Activated T-helper 2 cell treated with anti-CD3 and anti-CD28 coated beads, Interferon-gamma antibody, Interleukin-2, Interleukin-4, amounts not matched to agents 10 μg/mL and 5 μg/mL and 100 μg/mL, durations not matched to agents 14 hours and 24 hours and 36 hours (primary cell): ENCODE results near the gene CTDSPL2. TPM values are rescaled to one million over a fixed set of nuclear protein-coding genes. Genes with fewer than 3 reads are reported as not detected.
"Not testable (repeated sequence)": the region's sequence is repeated elsewhere in the genome, so short reads cannot be mapped to it uniquely, and the experiment has no call there.

Source experiments
- DNase-seq: peaks from one replicate; pipeline ENCODE4 v3.0.0; 2021; ENCODE audit warnings: low spot score
- H3K27ac Mint-ChIP-seq: one replicate; pipeline ENCODE4 v1.8.0; 2021; ENCODE audit warnings: mixed read lengths
- H3K27me3 Mint-ChIP-seq: one replicate; pipeline ENCODE4 v1.8.0; 2021; ENCODE audit warnings: low read depth, mixed read lengths
- H3K36me3 Mint-ChIP-seq: one replicate; pipeline ENCODE4 v1.8.0; 2021; ENCODE audit warnings: low read depth, mixed read lengths
- H3K4me1 Mint-ChIP-seq: one replicate; pipeline ENCODE4 v1.8.0; 2021; ENCODE audit warnings: low read depth, mixed read lengths
- H3K4me3 Mint-ChIP-seq: one replicate; pipeline ENCODE4 v1.8.0; 2021; ENCODE audit warnings: low read depth, mild to moderate bottlenecking, moderate library complexity, mixed read lengths
- H3K9me3 Mint-ChIP-seq: one replicate; pipeline ENCODE4 v1.8.0; 2021; ENCODE audit warnings: mixed read lengths
- intact Hi-C: fragments of 100-400 bp; cut with micrococcal nuclease; formaldehyde crosslinking; loops from one replicate; pipeline ENCODE4 v1.15.1; 2023
- total RNA-seq: library from RNA; stranded (reverse); gene quantifications from 2 replicates; pipeline ENCODE4 v1.2.3, GENCODE V29; 2022

The CTDSPL2 gene
- total RNA-seq, 1 donor from 2014 or later = 69.6 TPM

DNA sequence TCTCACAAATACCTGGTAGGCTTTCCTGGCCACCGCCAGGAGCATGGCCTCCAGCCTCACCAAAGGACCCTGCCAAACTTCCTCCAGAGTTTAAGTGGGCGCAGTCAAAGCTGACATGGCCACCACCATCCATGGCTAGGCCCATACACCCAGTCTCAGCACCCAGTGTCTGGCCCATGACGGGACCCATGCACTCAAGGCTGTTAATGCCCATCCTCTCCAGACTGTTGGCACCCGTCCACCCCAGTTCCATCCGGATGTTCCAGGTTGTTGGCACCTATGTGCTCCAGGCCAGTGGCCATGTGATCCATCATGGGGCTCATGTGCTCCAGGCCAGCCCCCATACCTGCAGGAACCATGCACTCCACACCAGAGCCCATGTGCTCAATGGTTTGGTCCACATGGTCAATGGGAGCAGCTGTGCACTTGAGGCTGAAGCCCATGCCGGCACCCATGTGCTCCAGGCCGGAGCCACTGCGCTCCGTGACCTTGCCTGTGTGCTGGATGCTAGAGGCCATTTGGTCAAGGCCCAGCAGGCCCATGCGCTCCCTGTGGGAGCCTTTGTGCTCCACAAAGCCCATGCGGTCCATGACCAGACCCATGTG is 20.4 kb downstream of the CTDSPL2 start:
- no peaks in the 10 kb centered on the region for H3K27me3 Mint-ChIP-seq
- no peak overlapping the region for H3K27ac Mint-ChIP-seq
- intact Hi-C loops = no loop called here
- H3K4me1 Mint-ChIP-seq = peaks cover 30% of the 10 kb centered on the region
- H3K9me3 Mint-ChIP-seq = peaks cover 11% of the 10 kb centered on the region
- no peak for DNase-seq
- no peak overlapping the region for H3K4me3 Mint-ChIP-seq
- H3K36me3 Mint-ChIP-seq = peaks cover 52% of the 10 kb centered on the region

DNA sequence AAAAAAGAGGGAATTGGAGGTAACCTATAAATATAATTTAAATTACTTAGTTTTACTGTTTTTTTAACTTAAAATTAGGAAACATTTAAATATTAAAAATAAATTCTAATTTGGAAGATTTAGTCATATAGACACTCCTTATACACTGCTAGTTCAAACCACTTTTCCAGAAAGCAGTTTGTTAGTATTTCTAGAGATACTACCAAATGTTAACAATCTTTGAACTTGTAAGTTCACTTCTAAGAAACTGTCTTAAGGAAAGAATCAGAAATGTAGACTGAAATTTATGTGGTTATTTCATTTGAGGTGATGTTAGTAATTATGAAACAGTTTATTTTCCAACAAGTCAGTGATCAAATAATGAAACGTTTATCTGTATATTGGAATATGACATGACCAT is 22.7 kb downstream of the CTDSPL2 start:
- intact Hi-C loops = loop anchor here (1.0 to 5.0 kb wide), 4 partner anchors 23 to 141 kb away; partner anchors contain the start of gene CTDSPL2
- Mint-ChIP-seq H3K36me3 (peaks cover 55% of the 10 kb centered on the region), H3K4me1 (peaks cover 31% of the 10 kb centered on the region), H3K27ac (no peak overlapping the region), H3K27me3 (no peaks in the 10 kb centered on the region), H3K4me3 (no peak overlapping the region), H3K9me3 (peaks cover 4% of the 10 kb centered on the region)
- no peak for DNase-seq

DNA sequence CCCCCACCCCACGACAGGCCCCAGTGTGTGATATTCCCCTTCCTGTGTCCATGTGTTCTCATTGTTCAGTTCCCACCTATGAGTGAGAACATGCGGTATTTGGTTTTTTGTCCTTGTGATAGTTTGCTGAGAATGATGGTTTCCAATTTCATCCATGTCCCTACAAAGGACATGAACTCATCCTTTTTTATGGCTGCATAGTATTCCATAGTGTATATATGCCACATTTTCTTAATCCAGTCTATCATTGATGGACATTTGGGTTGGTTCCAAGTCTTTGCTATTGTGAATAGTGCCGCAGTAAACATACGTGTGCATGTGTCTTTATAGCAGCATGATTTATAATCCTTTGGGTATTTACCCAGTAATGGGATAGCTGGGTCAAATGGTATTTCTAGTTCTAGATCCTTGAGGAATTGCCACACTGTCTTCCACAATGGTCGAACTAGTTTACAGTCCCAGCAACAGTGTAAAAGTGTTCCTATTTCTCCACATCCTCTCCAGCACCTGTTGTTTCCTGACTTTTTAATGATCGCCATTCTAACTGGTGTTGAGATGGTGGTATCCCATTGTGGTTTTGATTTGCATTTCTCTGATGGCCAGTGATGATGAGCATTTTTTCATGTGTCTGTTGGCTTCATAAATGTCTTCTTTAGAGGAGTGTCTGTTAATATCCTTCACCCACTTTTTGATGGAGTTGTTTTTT is 26.3 kb downstream of the CTDSPL2 start:
- not testable (repeated sequence) for DNase-seq, H3K27ac Mint-ChIP-seq, H3K27me3 Mint-ChIP-seq, H3K9me3 Mint-ChIP-seq, H3K4me3 Mint-ChIP-seq
- peaks cover 35% of the 10 kb centered on the region for H3K4me1 Mint-ChIP-seq
- intact Hi-C loops = loop anchor here (5.0 kb wide), 1 partner anchor 34 kb away; no protein-coding TSS in a partner anchor
- H3K36me3 Mint-ChIP-seq = peaks cover 43% of the 10 kb centered on the region

DNA sequence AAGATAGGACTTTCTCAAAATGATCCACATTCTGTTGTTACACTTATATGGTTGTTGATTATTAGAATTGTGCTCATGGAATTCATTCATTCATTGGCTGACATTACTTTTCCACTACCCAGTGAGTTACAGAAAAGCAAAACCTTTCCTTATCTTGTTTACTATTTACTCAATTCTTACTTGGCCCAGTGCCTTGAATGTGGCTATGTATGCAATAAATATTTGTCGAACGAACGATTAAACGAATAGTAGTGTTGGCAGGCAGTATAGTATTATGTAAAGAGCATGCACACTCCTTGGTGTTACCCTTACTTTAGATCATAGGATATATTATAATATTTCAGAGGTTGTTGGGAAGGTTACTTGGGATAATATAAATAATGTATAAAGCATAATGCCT is 31.0 kb downstream of the CTDSPL2 start:
- Mint-ChIP-seq H3K4me3 (no peak overlapping the region), H3K27ac (no peak overlapping the region), H3K9me3 (peaks cover 4% of the 10 kb centered on the region), H3K4me1 (peaks cover 20% of the 10 kb centered on the region), H3K27me3 (no peaks in the 10 kb centered on the region), H3K36me3 (peaks cover 46% of the 10 kb centered on the region)
- intact Hi-C loops = no loop called here
- DNase-seq = no peak

DNA sequence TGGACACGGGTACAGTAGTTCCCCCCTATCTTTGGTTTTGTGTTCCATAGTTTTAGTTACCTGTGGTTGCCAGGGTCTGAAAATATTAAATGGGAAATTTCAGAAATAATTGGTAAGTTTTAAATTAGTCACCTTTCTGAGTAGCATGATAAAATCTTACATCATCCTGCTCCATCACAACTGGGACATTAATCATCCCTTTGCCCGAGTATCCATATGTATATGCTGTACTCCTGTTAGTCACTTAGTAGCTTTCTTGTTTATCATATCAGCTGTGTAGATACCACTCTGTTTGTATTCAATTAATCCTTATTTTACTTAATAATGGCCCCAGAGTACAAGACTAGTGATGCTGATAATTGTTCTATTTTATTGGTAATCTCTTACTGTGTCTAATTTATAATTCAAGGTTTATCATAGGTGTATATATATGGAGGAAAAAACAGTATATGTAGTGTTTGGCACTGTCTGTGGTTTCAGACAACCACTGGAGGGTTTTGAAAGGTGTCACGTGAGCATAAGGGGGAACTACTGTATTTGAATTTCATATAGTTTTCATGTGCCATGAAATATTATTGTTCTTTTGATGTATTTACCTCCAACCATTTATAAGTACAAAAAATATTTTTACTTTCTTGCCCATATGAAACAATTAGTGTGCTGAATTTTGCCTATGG is 41.4 kb downstream of the CTDSPL2 start:
- H3K4me3 Mint-ChIP-seq = no peak overlapping the region
- no peaks in the 10 kb centered on the region for H3K9me3 Mint-ChIP-seq
- DNase-seq = no peak
- intact Hi-C loops = loop anchor here (1.0 kb wide), 1 partner anchor 42 kb away; the partner anchor contains the start of gene CTDSPL2
- H3K4me1 Mint-ChIP-seq = peaks cover 18% of the 10 kb centered on the region
- H3K27ac Mint-ChIP-seq = peak overlapping the region; percentile 54
- peaks cover 54% of the 10 kb centered on the region for H3K36me3 Mint-ChIP-seq
- no peaks in the 10 kb centered on the region for H3K27me3 Mint-ChIP-seq

DNA sequence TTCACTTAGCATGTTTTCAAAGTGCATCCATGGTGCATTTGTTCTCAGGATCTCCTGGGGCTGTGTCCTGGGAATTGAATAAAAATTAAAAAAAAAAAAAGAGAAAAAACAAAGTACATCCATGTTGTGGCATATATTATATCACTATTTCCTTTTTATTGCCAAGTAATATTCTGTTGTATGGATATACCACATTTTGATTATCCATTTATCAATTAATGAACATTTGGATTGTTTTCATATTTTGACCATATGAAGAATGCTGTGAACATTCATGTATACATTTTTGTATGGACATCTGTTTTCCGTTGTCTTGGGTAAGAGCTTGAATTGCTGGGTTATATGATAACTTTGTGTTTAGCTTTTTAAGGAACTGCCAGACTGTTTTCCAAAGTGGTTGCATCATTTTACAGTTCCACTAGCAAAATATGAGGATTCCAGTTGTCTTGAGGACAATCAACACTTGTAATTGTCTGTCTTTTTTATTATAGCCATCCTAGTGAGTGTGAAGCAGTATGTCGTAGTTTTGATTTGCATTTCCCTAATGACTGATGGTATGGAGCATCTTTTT is 44.5 kb downstream of the CTDSPL2 start:
- Mint-ChIP-seq H3K27ac (peak overlapping the region; percentile 28), H3K4me3 (no peak overlapping the region), H3K9me3 (no peaks in the 10 kb centered on the region), H3K36me3 (peaks cover 45% of the 10 kb centered on the region), H3K4me1 (peaks cover 18% of the 10 kb centered on the region), H3K27me3 (no peaks in the 10 kb centered on the region)
- no peak for DNase-seq
- intact Hi-C loops = no loop called here

DNA sequence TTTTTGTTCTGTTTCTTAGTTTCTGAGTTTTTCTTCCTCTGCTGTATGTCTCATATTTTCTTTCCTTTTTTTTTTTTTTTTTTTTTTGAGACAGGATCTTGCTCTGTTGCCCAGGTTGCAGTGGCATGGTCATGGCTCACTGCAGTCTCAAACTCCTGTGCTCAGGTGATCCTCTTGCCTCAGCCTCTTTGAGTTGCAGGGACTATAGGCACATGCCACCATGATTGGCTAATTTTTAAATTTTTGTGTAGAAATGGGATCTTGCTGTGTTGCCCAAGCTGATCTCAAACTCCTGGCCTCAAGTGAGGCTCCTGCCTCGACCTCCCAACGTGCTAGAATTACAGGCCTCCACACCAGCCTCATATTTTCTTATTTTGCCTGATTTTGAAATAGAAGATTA is 51.9 kb downstream of the CTDSPL2 start:
- H3K27me3 Mint-ChIP-seq = no peaks in the 10 kb centered on the region
- H3K27ac Mint-ChIP-seq = no peak overlapping the region
- peaks cover 9% of the 10 kb centered on the region for H3K4me1 Mint-ChIP-seq
- no peaks in the 10 kb centered on the region for H3K9me3 Mint-ChIP-seq
- H3K4me3 Mint-ChIP-seq = no peak overlapping the region
- intact Hi-C loops = no loop called here
- DNase-seq = no peak
- H3K36me3 Mint-ChIP-seq = peaks cover 23% of the 10 kb centered on the region

DNA sequence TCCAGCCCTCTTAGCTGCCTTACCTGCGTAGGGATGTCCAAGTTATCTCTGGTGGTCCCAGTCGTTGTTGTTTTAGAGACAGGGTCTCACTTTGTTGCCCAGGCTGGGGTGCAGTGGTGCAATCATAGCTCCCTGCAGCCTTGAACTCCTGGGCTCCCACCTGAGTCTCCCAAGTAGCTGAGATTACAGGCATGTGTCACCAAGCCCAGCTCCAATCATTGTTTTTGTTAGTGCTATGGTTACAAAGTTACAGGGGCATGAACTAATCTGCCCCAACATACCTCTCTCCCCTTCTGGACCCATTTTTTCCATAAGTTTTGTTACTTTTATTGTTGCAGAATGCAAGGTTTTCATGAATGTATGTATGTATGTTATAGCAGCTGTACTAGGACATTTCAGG is 54.7 kb downstream of the CTDSPL2 start:
- Mint-ChIP-seq H3K9me3 (no peaks in the 10 kb centered on the region), H3K27me3 (no peaks in the 10 kb centered on the region), H3K27ac (no peak overlapping the region), H3K36me3 (peaks cover 26% of the 10 kb centered on the region), H3K4me1 (peaks cover 13% of the 10 kb centered on the region), H3K4me3 (no peak overlapping the region)
- intact Hi-C loops = no loop called here
- DNase-seq = no peak

DNA sequence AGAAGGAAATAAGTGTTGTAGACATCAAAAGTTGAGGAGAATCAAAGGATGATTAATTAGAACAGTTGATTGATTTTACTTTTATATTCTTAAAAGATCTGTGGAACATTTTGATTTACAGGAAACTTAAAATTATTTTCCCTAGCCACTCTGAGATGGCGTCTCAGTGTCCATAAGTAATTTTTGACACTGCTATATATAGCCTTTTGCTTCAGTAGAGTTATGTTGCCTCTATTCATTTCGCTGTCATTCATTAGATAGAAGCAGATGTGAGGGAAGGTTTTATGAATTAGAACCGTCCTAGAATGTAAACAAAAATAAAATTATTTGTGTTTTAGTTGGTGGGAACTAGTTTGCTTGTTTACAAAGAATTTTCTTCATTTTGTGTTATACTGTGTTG is 58.5 kb downstream of the CTDSPL2 start:
- no peak for DNase-seq
- no peak overlapping the region for H3K4me3 Mint-ChIP-seq
- no peaks in the 10 kb centered on the region for H3K27me3 Mint-ChIP-seq
- H3K9me3 Mint-ChIP-seq = no peaks in the 10 kb centered on the region
- intact Hi-C loops = loop anchor here (5.0 kb wide), 3 partner anchors 34 to 179 kb away; partner anchors contain the start of gene CTDSPL2
- peak overlapping the region; percentile 45 for H3K27ac Mint-ChIP-seq
- H3K4me1 Mint-ChIP-seq = peaks cover 23% of the 10 kb centered on the region
- H3K36me3 Mint-ChIP-seq = peaks cover 44% of the 10 kb centered on the region

DNA sequence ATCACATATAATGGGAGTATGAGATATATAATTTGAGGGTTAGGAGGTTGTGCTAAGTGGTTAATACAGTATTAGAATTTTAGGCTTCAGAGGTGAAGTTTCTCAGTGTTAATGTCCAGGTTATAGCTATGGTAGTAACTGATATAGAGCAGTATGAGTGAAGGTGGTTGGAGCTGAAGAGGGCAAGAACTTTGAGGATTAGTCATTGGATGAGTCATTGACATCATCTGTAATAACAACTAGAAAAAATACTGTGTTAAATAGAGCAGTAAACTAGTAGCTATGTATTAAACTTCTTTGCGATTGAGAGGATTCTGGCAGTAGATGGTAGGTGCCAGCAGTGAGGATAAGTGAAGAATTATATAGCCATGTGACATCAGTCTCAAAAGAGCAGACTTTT is 62.0 kb downstream of the CTDSPL2 start:
- H3K9me3 Mint-ChIP-seq = no peaks in the 10 kb centered on the region
- intact Hi-C loops = loop anchor here (5.0 kb wide), 3 partner anchors 37 to 182 kb away; partner anchors contain the start of gene CTDSPL2
- H3K36me3 Mint-ChIP-seq = peaks cover 60% of the 10 kb centered on the region
- peaks cover 27% of the 10 kb centered on the region for H3K4me1 Mint-ChIP-seq
- H3K27ac Mint-ChIP-seq = peak overlapping the region; percentile 64
- DNase-seq = no peak
- H3K27me3 Mint-ChIP-seq = no peaks in the 10 kb centered on the region
- no peak overlapping the region for H3K4me3 Mint-ChIP-seq

DNA sequence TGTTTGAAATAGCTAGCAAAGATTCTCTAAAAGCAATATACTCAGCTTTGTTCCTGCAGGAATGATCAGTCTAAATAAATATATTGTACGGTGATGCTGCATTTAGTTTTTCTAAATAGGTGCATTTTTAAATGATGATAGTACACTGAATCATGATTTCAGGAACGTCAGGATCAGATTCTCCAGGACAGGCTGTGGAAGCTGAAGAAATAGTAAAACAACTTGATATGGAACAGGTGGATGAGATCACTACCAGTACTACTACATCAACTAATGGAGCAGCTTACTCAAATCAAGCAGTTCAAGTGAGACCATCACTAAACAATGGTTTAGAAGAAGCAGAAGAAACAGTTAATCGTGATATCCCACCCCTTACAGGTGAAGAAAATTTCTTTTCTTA is 63.2 kb downstream of the CTDSPL2 start:
- H3K4me1 Mint-ChIP-seq = peaks cover 24% of the 10 kb centered on the region
- intact Hi-C loops = no loop called here
- H3K27me3 Mint-ChIP-seq = no peaks in the 10 kb centered on the region
- no peaks in the 10 kb centered on the region for H3K9me3 Mint-ChIP-seq
- peaks cover 60% of the 10 kb centered on the region for H3K36me3 Mint-ChIP-seq
- DNase-seq = no peak
- H3K4me3 Mint-ChIP-seq = no peak overlapping the region
- H3K27ac Mint-ChIP-seq = no peak overlapping the region

DNA sequence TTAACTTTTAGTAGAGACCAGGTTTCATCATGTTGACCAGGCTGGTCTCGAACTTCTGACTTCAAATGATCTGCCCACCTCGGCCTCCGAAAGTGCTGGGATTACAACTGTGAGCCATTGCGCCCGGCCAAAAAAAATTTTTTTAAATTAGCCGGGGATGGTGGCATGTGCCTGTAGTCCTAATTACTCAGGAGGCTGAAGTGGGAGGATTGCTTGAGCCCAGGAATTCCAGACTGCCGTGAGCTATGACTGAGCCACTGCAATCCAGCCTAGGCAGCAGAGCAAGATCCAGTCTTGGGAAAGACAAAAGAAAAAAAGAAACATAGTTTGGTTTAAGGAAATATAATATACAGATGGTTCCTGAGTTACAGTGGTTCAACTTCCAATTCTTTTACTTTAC is 64.6 kb downstream of the CTDSPL2 start:
- Mint-ChIP-seq H3K27ac (no peak overlapping the region), H3K9me3 (no peaks in the 10 kb centered on the region), H3K4me3 (no peak overlapping the region), H3K27me3 (no peaks in the 10 kb centered on the region), H3K4me1 (peaks cover 24% of the 10 kb centered on the region), H3K36me3 (peaks cover 70% of the 10 kb centered on the region)
- DNase-seq = no peak
- intact Hi-C loops = no loop called here
